Left lung (tissue), 10 donors: ENCODE results near the gene PCSK2. TPM values are rescaled to one million over a fixed set of nuclear protein-coding genes. Genes with fewer than 3 reads are reported as not detected.
A peak's percentile ranks its signal among the peaks of the same experiment; 100 is the strongest.

Source experiments
- ATAC-seq: fragments of 200-7000 bp; cut with Tn5 transposase; one replicate; pipeline ENCODE4 v1.9.1; 2020; ENCODE audit warnings: moderate library complexity
- DNase-seq, 4 donors: peaks; one replicate each; pipeline ENCODE4 v3.0.0-alpha.2; 2013 to 2020
- H3K27ac ChIP-seq, 2 donors: fragments of 200-600 bp; sonication (generic) in 1 of 2; one replicate each; pipeline versions ENCODE4 v1.5.0 to v1.8.0; 2020 to 2021
- H3K27me3 ChIP-seq, 2 donors: fragments of 200-600 bp; sonication (generic) in 1 of 2; one replicate each; pipeline versions ENCODE4 v1.5.0 to v1.8.0; 2020 to 2021
- H3K36me3 ChIP-seq, 2 donors: fragments of 200-600 bp; sonication (generic) in 1 of 2; one replicate each; pipeline versions ENCODE4 v1.5.0 to v1.8.0; 2020 to 2021
- H3K4me1 ChIP-seq, 2 donors: fragments of 200-600 bp; one replicate each; pipeline ENCODE4 v1.8.0; 2021
- H3K4me3 ChIP-seq, 2 donors: fragments of 200-600 bp; sonication (generic) in 1 of 2; one replicate each; pipeline versions ENCODE4 v1.5.0 to v1.8.0; 2020 to 2021; ENCODE audit warnings: mild to moderate bottlenecking in 1 of 2
- H3K9me3 ChIP-seq, 2 donors: fragments of 200-600 bp; sonication (generic) in 1 of 2; one replicate each; pipeline versions ENCODE4 v1.5.0 to v1.8.0; 2020 to 2021
- intact Hi-C, 2 donors: fragments of 100-400 bp; cut with DNase I; formaldehyde crosslinking; loops; one replicate each; pipeline versions ENCODE4 v1.11.2 to v1.14.2; 2022
- polyA plus RNA-seq, 6 donors: library from polyadenylated mRNA; unstranded; fragments of 120-200 nt; gene quantifications; one replicate each; pipeline ENCODE4 v1.2.1, GENCODE V29; 2013; ENCODE audit not compliant: insufficient read length in 6 of 6
- total RNA-seq, 2 donors: library from RNA; stranded (reverse); fragmentation: NEBNext Ultra II Directional; extraction: Animal tissue kit (Norgen Biotek cat#: 25700); gene quantifications; one replicate each; pipeline ENCODE4 v1.2.1, GENCODE V29; 2021
- TF ChIP-seq, protein P1 (sequence below), 2 donors: fragments of 200-600 bp; sonication (generic) in 1 of 2; IDR thresholded peaks; one replicate each; pipeline versions ENCODE4 v1.5.0 to v1.8.0; 2021; ENCODE audit warnings: antibody characterized with exemption in 2 of 2
- donor health status: DM: no; HTN: yes; CAD: no.
- donor health status: DM: no; HTN: no; CAD: no.

PCSK2 gene
- total and polyA plus RNA-seq, 8 donors: 0.32 to 33.4 (median 0.65) TPM

DNA sequence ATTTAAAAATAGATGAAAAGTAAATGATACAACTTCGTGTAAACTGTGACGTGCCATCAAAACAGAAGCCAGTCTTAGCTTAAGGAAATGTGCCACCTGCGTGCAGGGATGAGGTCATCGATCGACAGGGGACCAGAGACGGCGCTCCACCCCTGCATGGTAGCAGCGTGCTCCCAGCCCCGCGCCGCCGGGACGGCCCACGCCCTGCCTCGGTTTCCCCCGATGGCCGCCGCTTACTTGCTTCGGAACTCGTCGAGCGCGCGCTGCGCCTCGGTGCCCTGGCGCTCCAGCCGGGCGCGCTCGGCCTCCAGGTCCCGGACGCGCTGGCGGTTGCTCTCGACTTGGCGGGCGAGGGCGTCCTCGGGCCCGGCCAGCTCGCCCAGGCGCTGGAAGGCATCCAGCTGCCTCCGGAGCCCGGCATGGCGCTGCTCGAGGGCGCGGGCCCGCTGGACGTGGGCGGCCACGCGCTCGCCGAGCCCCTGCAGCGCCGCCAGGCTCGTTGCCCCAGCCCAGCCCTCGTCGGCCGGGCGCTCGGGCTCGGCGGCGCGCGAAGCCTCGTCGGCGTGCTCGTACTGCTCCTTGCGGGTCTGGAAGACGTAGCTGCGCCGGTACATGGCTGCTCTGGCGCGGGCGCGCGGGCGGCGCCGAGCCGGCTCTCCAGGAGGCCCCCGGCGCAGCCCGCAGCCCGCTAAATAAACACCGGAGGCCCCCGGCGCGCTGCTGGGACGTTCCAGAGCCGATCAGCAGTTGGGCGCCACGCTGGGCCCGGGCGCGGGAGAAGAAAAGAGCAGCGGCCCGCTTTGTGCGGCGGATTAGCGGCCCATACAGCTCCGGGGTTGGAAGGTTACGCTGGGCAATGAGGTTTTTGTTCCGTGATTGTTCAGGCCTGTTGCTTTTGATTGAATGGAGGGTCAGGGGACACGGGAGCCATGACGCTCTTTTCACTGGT lies 304.1 kb downstream of the PCSK2 start, which contains the start of gene BFSP1:
Gene BFSP1, minus strand, starts transcription at position 664 of the 949 bp plus-strand sequence. Its CDS starts 50 bp downstream, at position 614.
- H3K27me3 ChIP-seq: peaks cover 0 to 27% of the 10 kb centered on the region in 2 donors
- H3K4me3 ChIP-seq: peak within 1 kb of the TSS; percentile 38 to 42
- H3K9me3 ChIP-seq: no peaks in the 10 kb centered on the region
- peak within 1 kb of the TSS; percentile 54 to 60 for H3K27ac ChIP-seq
- ATAC-seq (peak; percentile 86), DNase-seq (peak; percentile 51 to 84 (median 62))
- H3K36me3 ChIP-seq: no peaks in the 10 kb centered on the region
- peaks cover 6 to 23% of the 10 kb centered on the region in 2 donors for H3K4me1 ChIP-seq
- TF ChIP-seq, protein P1, sequence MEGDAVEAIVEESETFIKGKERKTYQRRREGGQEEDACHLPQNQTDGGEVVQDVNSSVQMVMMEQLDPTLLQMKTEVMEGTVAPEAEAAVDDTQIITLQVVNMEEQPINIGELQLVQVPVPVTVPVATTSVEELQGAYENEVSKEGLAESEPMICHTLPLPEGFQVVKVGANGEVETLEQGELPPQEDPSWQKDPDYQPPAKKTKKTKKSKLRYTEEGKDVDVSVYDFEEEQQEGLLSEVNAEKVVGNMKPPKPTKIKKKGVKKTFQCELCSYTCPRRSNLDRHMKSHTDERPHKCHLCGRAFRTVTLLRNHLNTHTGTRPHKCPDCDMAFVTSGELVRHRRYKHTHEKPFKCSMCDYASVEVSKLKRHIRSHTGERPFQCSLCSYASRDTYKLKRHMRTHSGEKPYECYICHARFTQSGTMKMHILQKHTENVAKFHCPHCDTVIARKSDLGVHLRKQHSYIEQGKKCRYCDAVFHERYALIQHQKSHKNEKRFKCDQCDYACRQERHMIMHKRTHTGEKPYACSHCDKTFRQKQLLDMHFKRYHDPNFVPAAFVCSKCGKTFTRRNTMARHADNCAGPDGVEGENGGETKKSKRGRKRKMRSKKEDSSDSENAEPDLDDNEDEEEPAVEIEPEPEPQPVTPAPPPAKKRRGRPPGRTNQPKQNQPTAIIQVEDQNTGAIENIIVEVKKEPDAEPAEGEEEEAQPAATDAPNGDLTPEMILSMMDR (IDR thresholded peaks at IDR 0.05): no peak
- intact Hi-C loops: loop anchor here in 1 of 2 donors (10.0 kb wide), 1 partner anchor 84 kb away; no protein-coding TSS in a partner anchor

DNA sequence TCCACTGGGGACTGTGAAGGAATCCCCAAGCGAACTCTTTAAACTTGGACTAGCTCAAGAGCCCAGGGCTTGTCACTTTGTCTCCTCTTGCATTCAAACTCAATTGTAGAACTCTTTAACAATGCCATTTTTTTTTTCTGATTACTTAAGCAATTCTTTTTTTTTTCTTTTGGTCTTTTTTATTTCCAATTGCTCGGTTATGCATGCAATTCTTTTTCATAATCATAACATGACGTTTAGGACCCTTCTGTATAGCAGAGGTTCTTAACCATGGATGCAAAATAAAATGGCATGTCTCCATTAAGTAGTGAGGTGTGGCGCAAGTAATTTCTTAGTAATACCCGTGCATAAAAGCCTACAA lies 304.8 kb downstream of the PCSK2 start:
- no peak for DNase-seq
- intact Hi-C loops: loop anchor here in 1 of 2 donors (10.0 kb wide), 1 partner anchor 83 kb away; no protein-coding TSS in a partner anchor
- Histone ChIP-seq H3K4me3 (peak overlapping the region; percentile 38 to 42), H3K27me3 (peaks cover 0 to 27% of the 10 kb centered on the region in 2 donors), H3K9me3 (no peaks in the 10 kb centered on the region), H3K27ac (peak overlapping the region; percentile 54 to 60), H3K4me1 (peaks cover 6 to 23% of the 10 kb centered on the region in 2 donors), H3K36me3 (no peaks in the 10 kb centered on the region)
- TF ChIP-seq, protein P1 (IDR thresholded peaks at IDR 0.05): no peak
- ATAC-seq: no peak

DNA sequence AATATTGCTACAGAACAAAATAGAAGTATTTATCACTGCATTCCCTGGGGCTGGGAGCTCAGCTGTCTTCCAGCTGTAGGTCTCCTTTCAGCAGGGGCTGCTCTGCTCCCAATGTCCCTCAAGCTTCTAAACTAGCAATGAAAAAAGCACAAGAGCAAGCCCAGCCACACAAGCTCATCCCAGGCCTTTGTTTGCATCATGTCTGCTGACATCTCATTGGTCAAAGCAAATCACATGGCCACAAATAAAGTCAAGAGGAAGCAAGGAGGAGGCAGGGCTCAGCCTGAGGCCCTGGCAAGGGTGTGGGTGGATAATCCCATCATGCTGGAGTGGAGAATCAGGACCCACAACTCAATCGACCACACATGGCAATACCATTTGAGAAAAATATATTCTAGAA lies 306.6 kb downstream of the PCSK2 start:
- Histone ChIP-seq H3K27ac (no peak overlapping the region), H3K27me3 (peaks cover 0 to 27% of the 10 kb centered on the region in 2 donors), H3K4me1 (peaks cover 6 to 28% of the 10 kb centered on the region in 2 donors), H3K4me3 (no peak overlapping the region), H3K9me3 (no peaks in the 10 kb centered on the region), H3K36me3 (no peaks in the 10 kb centered on the region)
- intact Hi-C loops: loop anchor here in 1 of 2 donors (10.0 kb wide), 1 partner anchor 81 kb away; no protein-coding TSS in a partner anchor
- TF ChIP-seq, protein P1 (IDR thresholded peaks at IDR 0.05): no peak
- ATAC-seq (no peak), DNase-seq (peak in 1 of 4 donors; percentile 28)

DNA sequence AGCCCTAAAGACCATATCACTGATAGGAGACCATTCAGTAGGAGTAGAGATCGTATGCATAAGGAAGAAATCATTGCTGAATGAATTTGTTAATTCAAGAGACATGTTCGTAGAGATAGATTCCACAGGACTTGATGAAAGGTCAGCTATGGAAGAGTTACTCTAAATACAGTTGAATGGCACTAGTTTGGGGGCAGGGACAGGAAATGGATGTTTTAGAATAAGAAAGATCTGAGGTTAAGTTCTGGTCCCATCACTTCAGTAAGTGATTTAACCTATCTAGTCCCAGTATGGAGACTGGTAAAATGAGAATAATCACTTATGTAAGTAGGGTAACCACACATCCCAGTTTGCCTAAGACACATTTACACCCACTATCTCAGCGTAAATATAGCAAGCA lies 307.2 kb downstream of the PCSK2 start:
- no peak overlapping the region for H3K4me3 ChIP-seq
- no peak overlapping the region for H3K27ac ChIP-seq
- H3K27me3 ChIP-seq: peaks cover 0 to 27% of the 10 kb centered on the region in 2 donors
- H3K9me3 ChIP-seq: no peaks in the 10 kb centered on the region
- H3K36me3 ChIP-seq: no peaks in the 10 kb centered on the region
- TF ChIP-seq, protein P1 (IDR thresholded peaks at IDR 0.05): no peak
- intact Hi-C loops: loop anchor here in 1 of 2 donors (10.0 kb wide), 1 partner anchor 81 kb away; no protein-coding TSS in a partner anchor
- ATAC-seq (no peak), DNase-seq (no peak)
- H3K4me1 ChIP-seq: peaks cover 6 to 28% of the 10 kb centered on the region in 2 donors
